GM12878 (cell line): Measurements from ENCODE around the gene PRDM12. TPM values are rescaled to one million over a fixed set of nuclear protein-coding genes. Genes with fewer than 3 reads are reported as not detected.

Experiments used
- BCL3 ChIP-seq: IDR thresholded peaks from 2 replicates; pipeline ENCODE4 v1.6.1; 2011; ENCODE audit warnings: borderline replicate concordance, low read depth, mild to moderate bottlenecking, moderate library complexity, low read length; ENCODE audit not compliant: insufficient read depth, poor library complexity, severe bottlenecking
- CEBPZ ChIP-seq: fragments of 150-350 bp; IDR thresholded peaks from 2 replicates; pipeline ENCODE4 v1.6.1; 2016; ENCODE audit warnings: low read depth, low read length
- CUX1 ChIP-seq: IDR thresholded peaks from 2 replicates; pipeline ENCODE4 v1.6.1; 2012; ENCODE audit warnings: improper control_type of control experiment, low read depth, low read length; ENCODE audit not compliant: insufficient replicate concordance
- FOXM1 ChIP-seq: IDR thresholded peaks from 2 replicates; pipeline ENCODE4 v1.6.1; 2012; ENCODE audit warnings: low read depth, mild to moderate bottlenecking, inconsistent platforms, low read length, moderate library complexity
- HSF1 ChIP-seq: fragments of 150-350 bp; IDR thresholded peaks from 2 replicates; pipeline ENCODE4 v1.6.1; 2014; ENCODE audit warnings: mild to moderate bottlenecking, low read depth, low read length
- KLF5 ChIP-seq: fragments of 450-650 bp; IDR thresholded peaks from 2 replicates; pipeline ENCODE4 v1.6.1; 2014; ENCODE audit warnings: mild to moderate bottlenecking; ENCODE audit not compliant: partially characterized antibody
- MLLT1 ChIP-seq: fragments of 450-650 bp; IDR thresholded peaks from 2 replicates; pipeline ENCODE4 v1.6.1; 2016; ENCODE audit warnings: mild to moderate bottlenecking
- MXI1 ChIP-seq: fragments of 150-350 bp; IDR thresholded peaks from 2 replicates; pipeline ENCODE4 v1.6.1; 2011; ENCODE audit warnings: low read depth, mild to moderate bottlenecking, inconsistent platforms, low read length, improper control_type of control experiment
- RCOR1 ChIP-seq: conservative IDR thresholded peaks from 2 replicates; pipeline ENCODE4 v1.6.1; 2012; ENCODE audit warnings: low read depth, low read length, improper control_type of control experiment
- REST ChIP-seq: IDR thresholded peaks from 2 replicates; pipeline ENCODE4 v1.6.1; 2012; ENCODE audit warnings: mild to moderate bottlenecking, low read depth, low read length
- polyA plus RNA-seq, 11 experiments: library from polyadenylated mRNA; depleted of rRNA in 4 of 11; unstranded in 6 of 11; stranded (reverse) in 5 of 11; fragments of >200 nt; fragmentation: Nextera tagmentation in 4 of 11; fragmentation: Illumina TruSeq in 1 of 11; extraction: Ambion mirVana in 4 of 11; extraction: Trizol in 1 of 11; gene quantifications; 1 replicate in 1 of 11; 2 replicates in 10 of 11; pipeline versions ENCODE4 v1.2.1 to v1.2.3, GENCODE V29; 2011 to 2016; ENCODE audit warnings: inconsistent platforms in 2 of 11, missing spikeins in 2 of 11, low read depth in 1 of 11
- total RNA-seq, 4 experiments: library from RNA; depleted of rRNA in 3 of 4; stranded (reverse); fragments of >200 nt in 3 of 4; fragmentation: Illumina TruSeq in 1 of 4; extraction: Trizol in 1 of 4; gene quantifications; 2 replicates each; pipeline versions ENCODE4 v1.2.1 to v1.2.3, GENCODE V29; 2013 to 2021

The PRDM12 gene
- total and polyA plus RNA-seq, 10 of the 15 experiments (the other 5 are each of a cell fraction or from before 2014, with no cell fraction given), result not detected

- TF ChIP-seq BCL3 (no peak), CEBPZ (no peak), MXI1 (no peak), CUX1 (no peak), MLLT1 (no peak), KLF5 (no peak), HSF1 (no peak), REST (no peak), RCOR1 (no peak), FOXM1 (no peak)
Observed at GRCh38 chr9:130630506-130631330, 33.7 kb upstream of the PRDM12 start (continued).
